Caki2 (cell line): Measurements from ENCODE around the gene CFAP210. TPM values are rescaled to one million over a fixed set of nuclear protein-coding genes. Genes with fewer than 3 reads are reported as not detected.

Experiments used
- total RNA-seq: library from RNA; depleted of rRNA; stranded (reverse); fragments of >200 nt; shearing (Covaris generic); gene quantifications from 2 replicates; pipeline ENCODE4 v1.2.3, GENCODE V29; 2014; ENCODE audit warnings: low replicate concordance; rRNA removed

Gene CFAP210
- total RNA-seq, 1 experiment from 2014 or later = not detected

Other genes starting within 250 kb of the CFAP210 start
- 2.0 and 6.2 TPM in 2 replicates for gene BBS5, start 214.9 kb downstream of the CFAP210 start, total RNA-seq
- not detected in 2 replicates for gene KLHL41, start 184.7 kb downstream of the CFAP210 start, total RNA-seq
- 10.8 and 14.0 TPM in 2 replicates for gene FASTKD1, start 120.5 kb downstream of the CFAP210 start, total RNA-seq
- 11.7 and 21.1 TPM in 2 replicates for gene PPIG, start 110.1 kb downstream of the CFAP210 start, total RNA-seq
- 7.5 and 10.8 TPM in 2 replicates for gene PHOSPHO2, start 64 bp upstream of the CFAP210 start, total RNA-seq
- 7.7 and 11.8 TPM in 2 replicates for gene KLHL23, start 39.4 kb upstream of the CFAP210 start, total RNA-seq
- gene SSB, start 104.5 kb upstream of the CFAP210 start, total RNA-seq = 93.1 and 102 TPM in 2 replicates
- gene METTL5, start 130.5 kb upstream of the CFAP210 start, total RNA-seq = 68.4 and 101 TPM in 2 replicates
- gene UBR3, start 133.0 kb upstream of the CFAP210 start, total RNA-seq = 8.6 and 22.9 TPM in 2 replicates